Testis (tissue), 2 donors: ENCODE measurements around the gene TARDBP.

Source experiments
- CTCF ChIP-seq, 3 experiments: fragments of 450-650 bp in 2 of 3; fragments of 200-600 bp in 1 of 3; sonication (generic) in 1 of 3; IDR thresholded peaks; one replicate each; pipeline ENCODE4 v1.5.1; 2016 to 2019; ENCODE audit warnings: antibody characterized with exemption in 3 of 3, mild to moderate bottlenecking in 2 of 3, moderate library complexity in 1 of 3
- POLR2A ChIP-seq: fragments of 450-650 bp; IDR thresholded peaks from one replicate; pipeline ENCODE4 v1.6.1; 2017; ENCODE audit warnings: antibody characterized with exemption, mild to moderate bottlenecking, moderate library complexity

GRCh38 chr1:11023201-11023600 is 10.7 kb downstream of the TARDBP start:
- TF ChIP-seq CTCF (IDR thresholded peaks at IDR 0.05) = no peak
- no peak for TF ChIP-seq POLR2A
